HCT116 (cell line): ENCODE results near the gene CCNE1. TPM values are rescaled to one million over a fixed set of nuclear protein-coding genes. Genes with fewer than 3 reads are reported as not detected.

Experiments
- ATAC-seq: fragments of 200-7000 bp; cut with Tn5 transposase; 2 replicates; pipeline ENCODE4 v1.9.1; 2020; ENCODE audit warnings: mild to moderate bottlenecking, moderate library complexity
- BruUV-seq: library from RNA; stranded (reverse); fragments of 400-500 nt; replicated peaks from 2 replicates; lab custom pipeline; 2021; lab: Mats Ljungman, UMichigan
- CTCF ChIA-PET: fragments of 300-600 bp; sonication (Branson Sonifier 250); formaldehyde crosslinking; loops from one replicate; lab custom pipeline; 2021; ENCODE audit warnings: antibody characterized with exemption; lab: Charles Lee
- POLR2A ChIA-PET: fragments of 300-600, 350-600 bp; sonication (Branson Sonifier 250); formaldehyde crosslinking; loops from one replicate; lab custom pipeline; 2021; ENCODE audit warnings: antibody characterized with exemption; lab: Charles Lee
- RAD21 ChIA-PET, 2 experiments: fragments of 300-600 bp; sonication (Branson Sonifier 250); formaldehyde crosslinking; loops; one replicate each; lab custom pipeline; 2023; ENCODE audit warnings: low total read pairs in 2 of 2; ENCODE audit not compliant: uncharacterized antibody in 2 of 2, unreplicated experiment in 2 of 2, low non-redundant PET in 1 of 2; lab: Charles Lee
- DNase-seq: peaks from one replicate; pipeline ENCODE4 v3.0.0-alpha.2; 2010; ENCODE audit warnings: low read depth, low spot score
- H2AFZ ChIP-seq: fragments of 200-600 bp; shearing (Covaris generic), sonication (generic); 2 replicates; pipeline ENCODE4 v1.6.1; 2017; ENCODE audit warnings: low read depth, mixed run types, mixed read lengths, antibody characterized with exemption, low read length; ENCODE audit not compliant: poor library complexity, severe bottlenecking
- H3K27ac ChIP-seq: 2 replicates; pipeline ENCODE4 v1.5.1; 2012; ENCODE audit warnings: low read depth, low read length
- H3K27me3 ChIP-seq: fragments of 200-600 bp; sonication (generic); 2 replicates; pipeline ENCODE4 v1.6.1; 2016; ENCODE audit warnings: mixed run types, low read length, mixed read lengths; ENCODE audit not compliant: insufficient read depth
- H3K36me3 ChIP-seq, 2 experiments: fragments of 200-500 bp in 1 of 2; fragments of 200-600 bp in 1 of 2; sonication (Bioruptor generic) in 1 of 2; sonication (generic) in 1 of 2; 2 replicates each; pipeline versions ENCODE4 v1.5.1 to v1.6.1; 2014 to 2016; ENCODE audit warnings: low read length in 2 of 2, inconsistent platforms in 1 of 2, mixed read lengths in 1 of 2, mixed run types in 1 of 2; ENCODE audit not compliant: insufficient read depth in 2 of 2, control insufficient read depth in 1 of 2
- H3K4me1 ChIP-seq, 2 experiments: fragments of 200-600 bp in 1 of 2; sonication (generic) in 1 of 2; 2 replicates each; pipeline versions ENCODE4 v1.5.1 to v1.6.1; 2012 to 2017; ENCODE audit warnings: low read length in 2 of 2, inconsistent platforms in 1 of 2, mild to moderate bottlenecking in 1 of 2, mixed read lengths in 1 of 2, mixed run types in 1 of 2, moderate library complexity in 1 of 2; ENCODE audit not compliant: insufficient read depth in 2 of 2, control insufficient read depth in 1 of 2
- H3K4me2 ChIP-seq: fragments of 200-600 bp; sonication (generic); 2 replicates; pipeline ENCODE4 v1.6.1; 2017; ENCODE audit warnings: mixed run types, low read length, mixed read lengths
- H3K4me3 ChIP-seq, 2 experiments: fragments of 200-600 bp in 1 of 2; sonication (generic) in 1 of 2; replicated peaks in 1 of 2; 2 replicates each; pipeline ENCODE4 v1.5.1; 2011 to 2016; ENCODE audit warnings: low read length in 2 of 2, control low read depth in 1 of 2, low read depth in 1 of 2, mild to moderate bottlenecking in 1 of 2, mixed read lengths in 1 of 2, mixed run types in 1 of 2
- H3K79me2 ChIP-seq: fragments of 200-600 bp; sonication (generic); 2 replicates; pipeline ENCODE4 v1.6.1; 2017; ENCODE audit warnings: mild to moderate bottlenecking, mixed run types, low read length, moderate library complexity, mixed read lengths; ENCODE audit not compliant: insufficient read depth
- H3K9ac ChIP-seq: fragments of 200-600 bp; sonication (generic); 2 replicates; pipeline ENCODE4 v1.6.1; 2016; ENCODE audit warnings: low read length, mixed read lengths
- H3K9me2 ChIP-seq: fragments of 200-600 bp; sonication (generic), shearing (Covaris generic); 2 replicates; pipeline ENCODE4 v1.6.1; 2017; ENCODE audit warnings: mixed run types, mild to moderate bottlenecking, moderate library complexity; ENCODE audit not compliant: insufficient read depth
- H3K9me3 ChIP-seq, 2 experiments: fragments of 200-500 bp in 1 of 2; fragments of 200-600 bp in 1 of 2; sonication (Bioruptor generic) in 1 of 2; sonication (generic) in 1 of 2; 2 replicates each; pipeline ENCODE4 v1.6.1; 2014 to 2017; ENCODE audit warnings: low read length in 2 of 2, mixed read lengths in 2 of 2, inconsistent platforms in 1 of 2, low read depth in 1 of 2, mild to moderate bottlenecking in 1 of 2, mixed run types in 1 of 2, moderate library complexity in 1 of 2; ENCODE audit not compliant: control insufficient read depth in 1 of 2, insufficient read depth in 1 of 2
- H4K20me1 ChIP-seq: fragments of 200-600 bp; sonication (generic), shearing (Covaris generic); 2 replicates; pipeline ENCODE4 v1.6.1; 2017; ENCODE audit warnings: mixed run types, mild to moderate bottlenecking, moderate library complexity; ENCODE audit not compliant: insufficient read depth
- CBX3 ChIP-seq: IDR thresholded peaks from 2 replicates; pipeline ENCODE4 v1.6.1; 2012; ENCODE audit warnings: low read depth
- CEBPB ChIP-seq: IDR thresholded peaks from 2 replicates; pipeline ENCODE4 v1.6.1; 2012; ENCODE audit warnings: low read depth
- EGR1 ChIP-seq: IDR thresholded peaks from 2 replicates; pipeline ENCODE4 v1.6.1; 2012; ENCODE audit warnings: low read depth
- EZH2 ChIP-seq: fragments of 200-600 bp; sonication (generic); IDR thresholded peaks from 2 replicates; pipeline ENCODE4 v1.6.1; 2017; ENCODE audit warnings: antibody characterized with exemption, mixed run types
- EZH2phosphoT487 ChIP-seq: fragments of 200-600 bp; IDR thresholded peaks from 2 replicates; pipeline ENCODE4 v1.6.1; 2018; ENCODE audit warnings: antibody characterized with exemption, borderline replicate concordance
- JUND ChIP-seq: IDR thresholded peaks from 2 replicates; pipeline ENCODE4 v1.6.1; 2012
- POLR2A ChIP-seq: IDR thresholded peaks from 2 replicates; pipeline ENCODE4 v1.7.0; 2011; ENCODE audit warnings: borderline replicate concordance; ENCODE audit not compliant: insufficient read depth, insufficient read length; ENCODE audit errors: extremely low read depth
- POLR2AphosphoS5 ChIP-seq: IDR thresholded peaks from 2 replicates; pipeline ENCODE4 v1.6.1; 2011; ENCODE audit warnings: mild to moderate bottlenecking, low read depth, low read length, moderate library complexity
- RAD21 ChIP-seq: IDR thresholded peaks from 2 replicates; pipeline ENCODE4 v1.6.1; 2012; ENCODE audit warnings: low read depth, mild to moderate bottlenecking
- SIN3A ChIP-seq: IDR thresholded peaks from 2 replicates; pipeline ENCODE4 v1.6.1; 2012; ENCODE audit warnings: low read depth
- SRF ChIP-seq: IDR thresholded peaks from 2 replicates; pipeline ENCODE4 v1.6.1; 2012; ENCODE audit warnings: low read depth
- TCF7L2 ChIP-seq: IDR thresholded peaks from 2 replicates; pipeline ENCODE4 v1.7.0; 2011; ENCODE audit warnings: borderline replicate concordance, inconsistent platforms; ENCODE audit not compliant: insufficient read depth, insufficient read length; ENCODE audit errors: extremely low read depth
- YY1 ChIP-seq: IDR thresholded peaks from 2 replicates; pipeline ENCODE4 v1.6.1; 2011; ENCODE audit warnings: low read length, low read depth, moderate library complexity, mild to moderate bottlenecking; ENCODE audit not compliant: insufficient replicate concordance; ENCODE audit errors: extremely low read depth
- ZFX ChIP-seq: fragments of 450-650 bp; IDR thresholded peaks from 2 replicates; pipeline ENCODE4 v1.6.1; 2017
- intact Hi-C: fragments of 100-400 bp; cut with micrococcal nuclease; formaldehyde crosslinking; loops from 2 replicates; pipeline ENCODE4 v1.10.0; 2022
- total RNA-seq: library from RNA; stranded (reverse); gene quantifications from one replicate; pipeline ENCODE4 v1.2.1, GENCODE V29; 2021; ENCODE audit not compliant: unreplicated experiment
- TF ChIP-seq, protein P1 (sequence below): IDR thresholded peaks from 2 replicates; pipeline ENCODE4 v1.6.1; 2012; ENCODE audit warnings: low read depth
- TF ChIP-seq, protein P2 (sequence below): IDR thresholded peaks from 2 replicates; pipeline ENCODE4 v1.6.1; 2011; ENCODE audit warnings: mild to moderate bottlenecking, low read length, moderate library complexity; ENCODE audit not compliant: insufficient replicate concordance; ENCODE audit errors: extremely low read depth
- TF ChIP-seq, protein P3 (sequence below): IDR thresholded peaks from 2 replicates; pipeline ENCODE4 v1.6.1; 2012
- TF ChIP-seq, protein P4 (sequence below): IDR thresholded peaks from 2 replicates; pipeline ENCODE4 v1.6.1; 2012

CCNE1 gene
- total RNA-seq, 1 experiment from 2014 or later, result 29.3 TPM

DNA sequence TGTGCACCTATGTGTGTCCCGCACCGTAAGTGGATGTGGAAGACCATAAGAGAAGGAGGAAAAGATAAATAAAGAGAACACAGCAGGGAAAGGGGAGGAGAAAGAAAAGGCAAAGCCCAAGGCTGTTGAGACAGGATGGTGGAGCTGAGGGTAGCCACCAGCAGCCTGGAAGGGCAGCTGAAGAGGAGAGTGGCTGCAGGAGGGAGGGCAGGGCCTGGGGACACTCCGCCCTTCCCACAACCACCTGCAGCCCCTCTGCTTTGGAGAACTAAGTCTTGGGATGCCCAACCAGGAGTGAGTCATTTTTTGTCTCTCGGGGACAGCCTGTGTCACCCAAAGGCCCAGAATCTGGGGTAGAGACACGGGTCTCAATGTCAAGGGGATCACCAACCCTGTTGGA is 26.4 kb upstream of the CCNE1 start:
- H3K36me3 ChIP-seq, result no peaks in the 10 kb centered on the region
- no peaks in the 10 kb centered on the region for H3K9me2 ChIP-seq
- H3K4me1 ChIP-seq, result no peaks in the 10 kb centered on the region
- no peak overlapping the region for H3K9ac ChIP-seq
- no peaks in the 10 kb centered on the region for H3K27me3 ChIP-seq
- no peak for ATAC-seq
- ChIA-PET CTCF (interaction anchor here (0.8 to 1.6 kb wide), 2 partner anchors 13 to 20 kb away, joined by 3 to 5 read pairs; no protein-coding TSS in a partner anchor), POLR2A (no interaction called here), RAD21 (no interaction called here)
- intact Hi-C loops, result no loop called here
- no peak overlapping the region for H3K27ac ChIP-seq
- H4K20me1 ChIP-seq, result no peaks in the 10 kb centered on the region
- DNase-seq, result no peak
- no peak overlapping the region for H2AFZ ChIP-seq
- no peaks in the 10 kb centered on the region for H3K79me2 ChIP-seq
- H3K9me3 ChIP-seq, result no peaks in the 10 kb centered on the region
- no peak overlapping the region for H3K4me3 ChIP-seq
- no peak for TF ChIP-seq POLR2A
- TF ChIP-seq RAD21, result no peak
- no peak for TF ChIP-seq POLR2AphosphoS5
- no peak for TF ChIP-seq EGR1
- TF ChIP-seq TCF7L2, result no peak
- TF ChIP-seq, protein P1, sequence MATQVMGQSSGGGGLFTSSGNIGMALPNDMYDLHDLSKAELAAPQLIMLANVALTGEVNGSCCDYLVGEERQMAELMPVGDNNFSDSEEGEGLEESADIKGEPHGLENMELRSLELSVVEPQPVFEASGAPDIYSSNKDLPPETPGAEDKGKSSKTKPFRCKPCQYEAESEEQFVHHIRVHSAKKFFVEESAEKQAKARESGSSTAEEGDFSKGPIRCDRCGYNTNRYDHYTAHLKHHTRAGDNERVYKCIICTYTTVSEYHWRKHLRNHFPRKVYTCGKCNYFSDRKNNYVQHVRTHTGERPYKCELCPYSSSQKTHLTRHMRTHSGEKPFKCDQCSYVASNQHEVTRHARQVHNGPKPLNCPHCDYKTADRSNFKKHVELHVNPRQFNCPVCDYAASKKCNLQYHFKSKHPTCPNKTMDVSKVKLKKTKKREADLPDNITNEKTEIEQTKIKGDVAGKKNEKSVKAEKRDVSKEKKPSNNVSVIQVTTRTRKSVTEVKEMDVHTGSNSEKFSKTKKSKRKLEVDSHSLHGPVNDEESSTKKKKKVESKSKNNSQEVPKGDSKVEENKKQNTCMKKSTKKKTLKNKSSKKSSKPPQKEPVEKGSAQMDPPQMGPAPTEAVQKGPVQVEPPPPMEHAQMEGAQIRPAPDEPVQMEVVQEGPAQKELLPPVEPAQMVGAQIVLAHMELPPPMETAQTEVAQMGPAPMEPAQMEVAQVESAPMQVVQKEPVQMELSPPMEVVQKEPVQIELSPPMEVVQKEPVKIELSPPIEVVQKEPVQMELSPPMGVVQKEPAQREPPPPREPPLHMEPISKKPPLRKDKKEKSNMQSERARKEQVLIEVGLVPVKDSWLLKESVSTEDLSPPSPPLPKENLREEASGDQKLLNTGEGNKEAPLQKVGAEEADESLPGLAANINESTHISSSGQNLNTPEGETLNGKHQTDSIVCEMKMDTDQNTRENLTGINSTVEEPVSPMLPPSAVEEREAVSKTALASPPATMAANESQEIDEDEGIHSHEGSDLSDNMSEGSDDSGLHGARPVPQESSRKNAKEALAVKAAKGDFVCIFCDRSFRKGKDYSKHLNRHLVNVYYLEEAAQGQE, result no peak
- TF ChIP-seq, protein P2, sequence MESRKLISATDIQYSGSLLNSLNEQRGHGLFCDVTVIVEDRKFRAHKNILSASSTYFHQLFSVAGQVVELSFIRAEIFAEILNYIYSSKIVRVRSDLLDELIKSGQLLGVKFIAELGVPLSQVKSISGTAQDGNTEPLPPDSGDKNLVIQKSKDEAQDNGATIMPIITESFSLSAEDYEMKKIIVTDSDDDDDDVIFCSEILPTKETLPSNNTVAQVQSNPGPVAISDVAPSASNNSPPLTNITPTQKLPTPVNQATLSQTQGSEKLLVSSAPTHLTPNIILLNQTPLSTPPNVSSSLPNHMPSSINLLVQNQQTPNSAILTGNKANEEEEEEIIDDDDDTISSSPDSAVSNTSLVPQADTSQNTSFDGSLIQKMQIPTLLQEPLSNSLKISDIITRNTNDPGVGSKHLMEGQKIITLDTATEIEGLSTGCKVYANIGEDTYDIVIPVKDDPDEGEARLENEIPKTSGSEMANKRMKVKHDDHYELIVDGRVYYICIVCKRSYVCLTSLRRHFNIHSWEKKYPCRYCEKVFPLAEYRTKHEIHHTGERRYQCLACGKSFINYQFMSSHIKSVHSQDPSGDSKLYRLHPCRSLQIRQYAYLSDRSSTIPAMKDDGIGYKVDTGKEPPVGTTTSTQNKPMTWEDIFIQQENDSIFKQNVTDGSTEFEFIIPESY, result no peak
- no peak for TF ChIP-seq SRF
- no peak for TF ChIP-seq JUND
- TF ChIP-seq, protein P3, sequence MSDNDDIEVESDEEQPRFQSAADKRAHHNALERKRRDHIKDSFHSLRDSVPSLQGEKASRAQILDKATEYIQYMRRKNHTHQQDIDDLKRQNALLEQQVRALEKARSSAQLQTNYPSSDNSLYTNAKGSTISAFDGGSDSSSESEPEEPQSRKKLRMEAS, result no peak
- no peak for TF ChIP-seq CEBPB
- no peak for TF ChIP-seq SIN3A
- no peak for TF ChIP-seq ZFX
- TF ChIP-seq, protein P4, sequence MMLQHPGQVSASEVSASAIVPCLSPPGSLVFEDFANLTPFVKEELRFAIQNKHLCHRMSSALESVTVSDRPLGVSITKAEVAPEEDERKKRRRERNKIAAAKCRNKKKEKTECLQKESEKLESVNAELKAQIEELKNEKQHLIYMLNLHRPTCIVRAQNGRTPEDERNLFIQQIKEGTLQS, result no peak
- no peak for TF ChIP-seq YY1
- TF ChIP-seq EZH2, result no peak
- TF ChIP-seq CBX3, result no peak
- no peak for TF ChIP-seq EZH2phosphoT487
- BruUV-seq, result no TSS peak
- H3K4me2 ChIP-seq, result no peak overlapping the region
